Spleen (tissue), 7 donors: ENCODE measurements around the gene LCN10.

Source experiments
- POLR2AphosphoS5 ChIP-seq, 3 donors: sonication (generic); formaldehyde crosslinking; IDR thresholded peaks; one replicate each; pipeline ENCODE4 v1.5.1; 2017; ENCODE audit warnings: antibody characterized with exemption in 3 of 3
- TF ChIP-seq, protein P1 (sequence below), 11 experiments: fragments of 200-600 bp in 7 of 11; fragments of 450-650 bp in 4 of 11; sonication (generic) in 4 of 11; IDR thresholded peaks in 8 of 11; conservative IDR thresholded peaks in 3 of 11; 1 replicate in 7 of 11; 2 replicates in 4 of 11; pipeline versions ENCODE4 v1.4.0 to v1.8.0; 2016 to 2021; ENCODE audit warnings: antibody characterized with exemption in 11 of 11, inconsistent platforms in 4 of 11, mild to moderate bottlenecking in 1 of 11
- donor health status: DM: no; HTN: no; CAD: no; lungs with moderate emphysema.
- donor health status: DM: no; HTN: no; CAD: no.
- donor health status: DM: no; HTN: no; CAD: no.

GRCh38 chr9:136784997-136785361, 42.2 kb upstream of the LCN10 start:
- TF ChIP-seq, protein P1, sequence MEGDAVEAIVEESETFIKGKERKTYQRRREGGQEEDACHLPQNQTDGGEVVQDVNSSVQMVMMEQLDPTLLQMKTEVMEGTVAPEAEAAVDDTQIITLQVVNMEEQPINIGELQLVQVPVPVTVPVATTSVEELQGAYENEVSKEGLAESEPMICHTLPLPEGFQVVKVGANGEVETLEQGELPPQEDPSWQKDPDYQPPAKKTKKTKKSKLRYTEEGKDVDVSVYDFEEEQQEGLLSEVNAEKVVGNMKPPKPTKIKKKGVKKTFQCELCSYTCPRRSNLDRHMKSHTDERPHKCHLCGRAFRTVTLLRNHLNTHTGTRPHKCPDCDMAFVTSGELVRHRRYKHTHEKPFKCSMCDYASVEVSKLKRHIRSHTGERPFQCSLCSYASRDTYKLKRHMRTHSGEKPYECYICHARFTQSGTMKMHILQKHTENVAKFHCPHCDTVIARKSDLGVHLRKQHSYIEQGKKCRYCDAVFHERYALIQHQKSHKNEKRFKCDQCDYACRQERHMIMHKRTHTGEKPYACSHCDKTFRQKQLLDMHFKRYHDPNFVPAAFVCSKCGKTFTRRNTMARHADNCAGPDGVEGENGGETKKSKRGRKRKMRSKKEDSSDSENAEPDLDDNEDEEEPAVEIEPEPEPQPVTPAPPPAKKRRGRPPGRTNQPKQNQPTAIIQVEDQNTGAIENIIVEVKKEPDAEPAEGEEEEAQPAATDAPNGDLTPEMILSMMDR (IDR thresholded peaks at IDR 0.05 in 8 of 11, conservative IDR thresholded peaks at IDR 0.05 in 3 of 11) = no peak
- TF ChIP-seq POLR2AphosphoS5 (IDR thresholded peaks at IDR 0.05) = no peak
